WERI-Rb-1 (cell line): ENCODE measurements around the gene MYO5C.

Experiments used
- DNase-seq: peaks from one replicate; pipeline ENCODE4 v3.0.0-alpha.2; 2020
- H3K27ac ChIP-seq: fragments of 250-450 bp; sonication (Bioruptor Pico); 2 replicates; pipeline ENCODE4 v1.5.1; 2020; ENCODE audit warnings: mild to moderate bottlenecking, moderate library complexity
- H3K27me3 ChIP-seq: fragments of 250-450 bp; sonication (Bioruptor Pico); 2 replicates; pipeline ENCODE4 v1.5.1; 2021; ENCODE audit warnings: mild to moderate bottlenecking, low read depth, moderate library complexity; ENCODE audit not compliant: insufficient read depth, severe bottlenecking
- H3K36me3 ChIP-seq: fragments of 250-450 bp; sonication (Bioruptor Pico); 2 replicates; pipeline ENCODE4 v1.5.1; 2020; ENCODE audit warnings: mild to moderate bottlenecking, moderate library complexity
- H3K4me3 ChIP-seq: 2 replicates; pipeline ENCODE4 v1.5.1; 2011; ENCODE audit warnings: low read depth, mild to moderate bottlenecking, control low read depth, low read length
- H3K9me3 ChIP-seq: fragments of 250-450 bp; sonication (Bioruptor Pico); 2 replicates; pipeline ENCODE4 v1.5.1; 2021; ENCODE audit warnings: mild to moderate bottlenecking, moderate library complexity; ENCODE audit not compliant: severe bottlenecking
- CTCF ChIP-seq: IDR thresholded peaks from 2 replicates; pipeline ENCODE4 v1.5.1; 2011; ENCODE audit warnings: low read depth, mild to moderate bottlenecking, control low read depth, inconsistent platforms, low read length

Gene MYO5C

GRCh38 chr15:52337198-52337853 lies 41.7 kb upstream of the MYO5C start:
- H3K27me3 ChIP-seq, result no peaks in the 10 kb centered on the region
- DNase-seq, result no peak
- H3K9me3 ChIP-seq, result no peaks in the 10 kb centered on the region
- H3K4me3 ChIP-seq, result no peak overlapping the region
- TF ChIP-seq CTCF, result no peak
- H3K27ac ChIP-seq, result no peak overlapping the region
- H3K36me3 ChIP-seq, result no peaks in the 10 kb centered on the region

GRCh38 chr15:52336529-52336928 lies 40.9 kb upstream of the MYO5C start:
- no peak for TF ChIP-seq CTCF
- no peak overlapping the region for H3K27ac ChIP-seq
- H3K9me3 ChIP-seq, result no peaks in the 10 kb centered on the region
- no peaks in the 10 kb centered on the region for H3K36me3 ChIP-seq
- no peak overlapping the region for H3K4me3 ChIP-seq
- DNase-seq, result peak; percentile 26
- H3K27me3 ChIP-seq, result no peaks in the 10 kb centered on the region

GRCh38 chr15:52334491-52335160 lies 39.0 kb upstream of the MYO5C start:
- Histone ChIP-seq H3K4me3 (no peak overlapping the region), H3K27ac (no peak overlapping the region), H3K9me3 (no peaks in the 10 kb centered on the region), H3K27me3 (no peaks in the 10 kb centered on the region), H3K36me3 (no peaks in the 10 kb centered on the region)
- DNase-seq, result no peak
- no peak for TF ChIP-seq CTCF

GRCh38 chr15:52331490-52332240 lies 36.1 kb upstream of the MYO5C start:
- peak; percentile 27 for DNase-seq

GRCh38 chr15:52329987-52330386 lies 34.4 kb upstream of the MYO5C start:
- DNase-seq, result no peak
- Histone ChIP-seq H3K4me3 (no peak overlapping the region), H3K36me3 (no peaks in the 10 kb centered on the region), H3K27me3 (no peaks in the 10 kb centered on the region), H3K9me3 (no peaks in the 10 kb centered on the region), H3K27ac (no peak overlapping the region)
- TF ChIP-seq CTCF, result no peak

More at GRCh38 chr15:52331490-52332240, 36.1 kb upstream of the MYO5C start:
- Histone ChIP-seq H3K27ac (no peak overlapping the region), H3K9me3 (no peaks in the 10 kb centered on the region), H3K27me3 (no peaks in the 10 kb centered on the region), H3K4me3 (no peak overlapping the region), H3K36me3 (no peaks in the 10 kb centered on the region)
- peak; percentile 69 for TF ChIP-seq CTCF
